K562 (cell line): ENCODE measurements around the gene HMGCL. TPM values are rescaled to one million over a fixed set of nuclear protein-coding genes. Genes with fewer than 3 reads are reported as not detected.

Source experiments
- DEAF1 ChIP-seq: fragments of 450-650 bp; formaldehyde crosslinking; IDR thresholded peaks from 2 replicates; pipeline ENCODE4 v1.4.0; 2020; ENCODE audit warnings: mild to moderate bottlenecking, moderate library complexity
- ETV6 ChIP-seq, 3 experiments: fragments of 150-350 bp in 1 of 3; sonication (generic) in 1 of 3; formaldehyde crosslinking in 1 of 3; IDR thresholded peaks; 2 replicates each; pipeline versions ENCODE4 v1.6.1 to v1.8.0; 2014 to 2022; ENCODE audit warnings: borderline replicate concordance in 2 of 3, low read depth in 2 of 3, antibody characterized with exemption in 1 of 3, low read length in 1 of 3, mild to moderate bottlenecking in 1 of 3, missing genetic modification reagents in 1 of 3
- NR2F6 ChIP-seq: fragments of 450-650 bp; formaldehyde crosslinking; IDR thresholded peaks from 2 replicates; pipeline ENCODE4 v1.4.0; 2020; ENCODE audit warnings: mild to moderate bottlenecking
- PHF8 ChIP-seq: fragments of 200-600 bp; sonication (generic); IDR thresholded peaks from 2 replicates; pipeline ENCODE4 v1.6.1; 2012; ENCODE audit warnings: mixed run types, mild to moderate bottlenecking, inconsistent platforms, low read length, moderate library complexity, borderline replicate concordance
- ZNF318 ChIP-seq, 2 experiments: fragments of 450-650 bp; IDR thresholded peaks; 2 replicates each; pipeline ENCODE4 v1.6.1; 2016; ENCODE audit warnings: mild to moderate bottlenecking in 2 of 2, borderline replicate concordance in 1 of 2, low read depth in 1 of 2, moderate library complexity in 1 of 2
- polyA plus RNA-seq, 8 experiments: library from polyadenylated mRNA; depleted of rRNA in 4 of 8; stranded (reverse) in 5 of 8; unstranded in 3 of 8; fragments of >200 nt; fragmentation: Nextera tagmentation in 2 of 8; fragmentation: Illumina TruSeq in 1 of 8; extraction: Ambion mirVana in 2 of 8; extraction: Trizol in 1 of 8; gene quantifications; 2 replicates each; pipeline versions ENCODE4 v1.2.1 to v1.2.3, GENCODE V29; 2011 to 2014; ENCODE audit warnings: inconsistent platforms in 1 of 8, missing spikeins in 1 of 8
- total RNA-seq, 7 experiments: library from RNA; depleted of rRNA in 6 of 7; stranded (reverse); fragments of >200 nt in 6 of 7; fragmentation: Illumina TruSeq in 2 of 7; extraction: Trizol in 2 of 7; gene quantifications; 2 replicates each; pipeline versions ENCODE4 v1.2.1 to v1.2.3, GENCODE V29; 2011 to 2021; ENCODE audit warnings: low replicate concordance in 1 of 7

HMGCL gene
- total and polyA plus RNA-seq, 9 of the 15 experiments (the other 6 are each of a cell fraction or from before 2014, with no cell fraction given), result 18.0 to 82.2 (median 24.2) TPM

DNA sequence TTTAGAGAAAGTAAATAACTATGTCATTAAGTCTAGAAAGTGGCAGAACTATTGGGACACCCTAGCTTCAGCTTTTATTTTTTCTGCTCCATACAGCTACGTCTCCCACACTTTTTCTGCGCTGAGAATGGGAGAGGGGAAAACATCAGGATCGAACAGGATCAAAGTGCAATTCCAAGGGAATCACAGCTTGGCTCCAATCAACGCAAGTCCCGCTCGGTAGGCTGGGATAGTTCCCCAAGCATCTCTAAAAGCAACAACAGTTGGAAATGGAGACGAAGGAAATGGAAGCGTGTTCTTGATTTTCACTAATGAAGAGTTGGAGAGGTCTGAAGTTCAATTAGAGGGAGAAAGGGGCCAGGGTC lies 536 bp downstream of the HMGCL start (continued):
- TF ChIP-seq ZNF318 (IDR thresholded peaks at IDR 0.05; ENCODE audit: borderline replicate concordance in 1 of 2, low read depth in 1 of 2), result no peak
- TF ChIP-seq PHF8, result no peak
- no peak for TF ChIP-seq ETV6 (IDR thresholded peaks at IDR 0.05; ENCODE audit: borderline replicate concordance in 1 of 2, low read depth in 2 of 2, low read length in 1 of 2)
- no peak for TF ChIP-seq ETV6 (CRISPR knock-in tag; IDR thresholded peaks at IDR 0.05; ENCODE audit: borderline replicate concordance)
- TF ChIP-seq NR2F6, result no peak
- TF ChIP-seq DEAF1, result no peak
